HTERT RPE-1 (cell line): ENCODE measurements around the gene TNFRSF21.

Experiments used
- in situ Hi-C: fragments of 300-500 bp; cut with MboI; formaldehyde crosslinking; loops from 4 replicates; pipeline ENCODE4 v1.14.3; 2020; ENCODE audit warnings: low sequenced_read_pairs

TNFRSF21 gene

DNA sequence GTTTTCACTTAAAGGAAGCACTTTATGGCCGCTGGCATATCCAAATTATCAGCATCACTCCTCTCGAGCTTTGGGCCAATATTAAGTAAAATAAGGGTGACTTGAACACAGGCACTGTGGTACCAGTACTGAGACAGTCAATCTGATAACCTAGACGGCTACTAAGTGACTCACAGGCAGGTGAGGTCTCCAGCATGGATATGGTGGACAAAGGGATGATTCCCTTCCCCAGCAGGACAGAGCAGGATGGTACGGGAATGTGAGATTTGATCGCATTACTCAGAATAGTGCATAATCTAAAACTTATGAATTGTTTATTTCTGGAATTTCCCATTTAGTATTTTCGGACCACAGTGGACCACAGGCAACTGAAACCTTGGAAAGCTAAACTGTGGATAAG is 55.7 kb downstream of the TNFRSF21 start:
- in situ Hi-C loops: no loop called here

DNA sequence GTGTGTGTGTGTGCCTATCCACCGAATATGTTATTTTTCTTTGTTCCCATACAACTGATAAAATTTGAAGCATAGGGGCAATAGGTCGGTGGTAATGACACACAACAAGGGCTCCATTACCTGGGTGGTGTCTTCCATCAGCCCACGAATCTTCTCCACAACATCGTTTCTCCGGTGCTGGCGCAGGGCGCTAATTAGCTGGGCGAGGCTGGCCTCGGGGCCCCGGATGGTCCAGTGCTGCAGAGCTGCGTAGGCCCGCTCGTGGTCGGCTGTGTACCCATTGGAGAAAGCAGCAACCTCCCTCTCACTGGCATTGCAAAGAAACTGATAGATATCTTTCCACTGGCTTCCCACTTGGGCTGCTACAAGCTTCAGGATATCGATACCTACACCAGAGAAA is 56.6 kb downstream of the TNFRSF21 start:
- in situ Hi-C loops: no loop called here

GRCh38 chr6:47252633-47253032 is 57.1 kb downstream of the TNFRSF21 start:
- in situ Hi-C loops: no loop called here

GRCh38 chr6:47251396-47251795 is 58.3 kb downstream of the TNFRSF21 start:
- in situ Hi-C loops: no loop called here

DNA sequence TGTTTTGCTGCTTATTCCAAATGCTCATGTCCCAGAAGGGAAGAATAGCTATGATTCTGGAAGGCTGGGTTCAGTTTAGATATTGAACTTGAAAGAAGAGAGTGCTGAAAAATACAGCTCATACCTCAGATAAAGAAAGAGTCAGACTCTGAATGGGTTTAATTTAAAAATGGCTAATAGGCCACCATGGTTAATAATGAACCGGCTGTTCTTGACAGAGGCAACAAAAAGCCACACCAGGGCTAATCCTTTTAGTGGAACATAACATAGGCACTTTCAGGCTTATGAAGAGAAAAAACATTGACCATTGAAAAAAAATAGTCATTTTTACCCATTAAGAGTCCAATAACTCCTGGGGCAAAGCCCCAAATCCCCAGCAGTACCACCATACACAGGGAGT is 59.4 kb downstream of the TNFRSF21 start:
- in situ Hi-C loops: no loop called here

GRCh38 chr6:47248446-47248845 is 61.3 kb downstream of the TNFRSF21 start:
- in situ Hi-C loops: no loop called here

- in situ Hi-C loops: no loop called here
These were observed 62.4 kb downstream of the TNFRSF21 start for GRCh38 chr6:47247227-47247797.

DNA sequence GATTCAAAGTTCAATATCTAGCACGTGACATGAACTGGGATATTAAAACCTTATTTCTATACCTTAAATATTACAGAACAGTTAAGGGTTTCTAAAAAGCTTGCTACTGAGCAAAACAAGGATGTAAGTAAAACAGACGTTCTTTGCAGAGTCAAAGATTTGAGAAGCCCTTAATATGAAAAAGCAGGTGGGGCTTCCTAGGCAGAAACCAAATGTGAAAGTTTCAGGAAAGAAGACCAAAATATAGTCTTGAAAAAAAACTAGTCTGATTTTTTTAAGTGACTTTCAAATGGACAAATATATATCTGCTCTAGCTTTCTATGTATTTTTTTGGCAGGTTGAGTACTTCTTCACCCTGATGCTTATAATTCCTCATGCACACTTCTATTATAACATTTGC is 63.2 kb downstream of the TNFRSF21 start:
- in situ Hi-C loops: no loop called here

DNA sequence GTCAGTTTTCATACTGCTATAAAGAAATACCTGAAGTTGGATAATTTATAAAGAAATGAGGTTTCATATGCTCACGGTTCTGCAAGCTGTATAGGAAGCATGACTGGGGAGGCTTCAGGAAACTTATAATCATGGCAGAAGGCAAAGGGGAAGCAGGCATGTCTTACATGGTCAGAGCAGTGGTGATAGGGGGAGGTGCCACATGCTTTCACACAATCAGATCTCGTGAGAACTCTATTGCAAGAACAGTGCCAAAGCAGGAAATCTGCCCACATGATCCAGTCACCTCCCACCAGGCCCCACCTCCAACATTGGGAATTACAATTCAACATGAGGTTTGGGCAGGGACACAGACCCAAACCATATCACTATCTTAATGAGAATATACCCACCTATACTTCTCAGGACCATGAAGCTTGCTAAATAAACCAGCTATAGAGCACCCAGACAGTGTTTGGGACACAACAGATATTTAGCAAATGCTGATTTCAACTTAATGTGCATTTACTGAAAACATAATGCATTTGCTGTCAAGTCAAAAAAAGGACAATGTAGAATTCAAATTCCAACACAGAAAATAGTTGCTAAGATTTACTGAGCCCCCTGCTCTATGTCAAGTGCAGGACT is 63.8 kb downstream of the TNFRSF21 start:
- in situ Hi-C loops: no loop called here

DNA sequence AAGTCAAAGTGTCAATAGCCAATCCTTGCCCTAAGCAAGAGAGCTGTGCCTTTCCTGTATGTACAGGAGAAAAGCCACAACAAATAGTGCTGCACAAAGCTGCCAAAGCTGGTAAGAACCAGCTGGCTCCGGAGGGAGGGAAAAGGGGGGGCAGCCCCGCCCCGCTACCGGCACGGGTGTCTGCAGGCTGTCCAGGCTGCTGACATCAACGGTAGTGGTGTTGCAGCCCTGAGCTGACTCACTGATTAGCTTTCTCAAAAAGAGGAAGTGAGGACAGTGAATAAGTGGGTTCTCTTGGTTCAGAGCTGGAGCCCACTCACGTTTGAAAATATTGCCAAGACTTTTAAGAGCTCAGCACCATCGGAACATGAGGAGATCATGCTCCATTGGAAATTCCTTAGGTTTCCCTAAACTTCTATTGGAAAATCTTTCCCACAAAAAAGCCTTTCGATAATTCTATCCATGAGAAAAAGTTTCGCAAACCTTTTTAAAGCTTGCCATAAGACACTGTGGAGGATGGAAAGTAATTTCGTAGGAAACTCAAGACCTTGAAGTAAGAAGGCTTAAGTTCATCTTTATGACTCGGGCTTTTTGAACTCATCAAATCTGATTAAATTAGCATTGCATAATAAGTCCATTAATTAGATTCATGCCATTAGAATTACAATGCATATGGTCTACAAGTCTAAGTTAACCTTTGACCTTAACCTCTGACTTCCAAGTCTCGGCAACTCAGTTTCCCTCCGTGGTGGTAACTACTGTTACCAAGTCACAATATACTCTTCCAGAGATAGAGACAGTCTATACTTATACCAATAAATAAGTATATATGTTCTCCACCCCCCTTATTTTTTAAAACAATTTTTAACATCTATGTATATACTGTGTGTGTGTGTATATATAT is 67.0 kb downstream of the TNFRSF21 start:
- in situ Hi-C loops: no loop called here

DNA sequence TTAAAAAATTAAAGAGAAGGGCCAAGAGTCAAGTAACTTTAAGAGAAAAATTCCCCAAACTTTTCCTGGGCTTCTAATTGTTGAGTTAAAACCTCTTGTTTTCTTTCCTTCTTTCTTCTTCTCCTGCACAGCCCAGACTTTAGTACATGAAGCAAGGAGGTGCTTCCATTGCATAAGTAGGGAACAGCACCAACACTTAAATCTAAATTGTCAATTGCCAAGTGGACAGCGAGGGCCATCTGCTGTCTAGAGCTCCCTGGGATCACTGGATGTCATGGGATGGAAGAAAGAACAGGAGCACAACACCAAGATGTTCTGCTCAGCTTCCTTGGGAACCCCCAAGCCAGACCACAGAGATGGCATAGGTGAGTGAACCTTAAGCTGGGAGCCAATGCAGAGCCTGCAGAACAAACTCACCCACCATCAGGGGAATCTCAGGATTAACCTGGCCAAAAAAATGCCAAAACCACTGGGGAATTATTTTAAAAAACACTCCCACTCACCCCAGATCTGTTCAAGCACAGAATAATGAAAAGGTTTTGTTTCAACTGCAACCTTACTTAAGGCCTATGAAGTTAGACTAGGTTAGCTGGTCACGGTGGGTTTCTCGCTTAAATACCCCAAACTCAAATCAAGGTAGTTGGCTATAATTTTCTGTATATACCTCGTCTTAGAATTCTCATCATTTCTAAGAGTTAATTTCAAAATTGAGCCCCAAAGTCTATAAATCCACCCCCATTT is 67.8 kb downstream of the TNFRSF21 start:
- in situ Hi-C loops: no loop called here

GRCh38 chr6:47240277-47240890 is 69.3 kb downstream of the TNFRSF21 start:
- in situ Hi-C loops: no loop called here

GRCh38 chr6:47239546-47239945 is 70.2 kb downstream of the TNFRSF21 start:
- in situ Hi-C loops: no loop called here

DNA sequence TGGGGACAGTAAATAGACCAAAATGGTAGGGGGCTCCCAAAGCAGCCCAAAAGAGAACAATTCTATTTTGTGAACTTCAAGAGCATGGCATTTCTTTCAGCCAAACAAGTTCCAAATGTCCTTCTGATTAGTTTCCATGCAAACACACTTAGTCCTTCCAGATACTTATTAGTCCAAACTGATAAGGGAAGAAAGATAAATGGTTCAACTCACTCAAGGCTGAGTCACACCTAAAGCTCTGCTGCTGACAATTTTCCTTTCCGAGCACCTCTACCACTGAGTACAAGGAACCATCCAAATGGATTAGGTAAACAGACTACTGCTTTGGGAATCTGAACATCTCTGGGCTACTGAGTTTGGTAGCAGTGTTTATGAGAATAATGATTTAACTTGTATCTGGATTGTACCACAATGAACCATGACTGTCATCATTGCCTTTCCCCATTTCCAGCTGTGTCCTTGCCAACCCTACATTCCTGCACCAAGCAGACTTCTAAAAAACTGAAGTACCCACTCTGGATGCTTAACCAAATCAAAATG is 71.2 kb downstream of the TNFRSF21 start:
- in situ Hi-C loops: no loop called here

DNA sequence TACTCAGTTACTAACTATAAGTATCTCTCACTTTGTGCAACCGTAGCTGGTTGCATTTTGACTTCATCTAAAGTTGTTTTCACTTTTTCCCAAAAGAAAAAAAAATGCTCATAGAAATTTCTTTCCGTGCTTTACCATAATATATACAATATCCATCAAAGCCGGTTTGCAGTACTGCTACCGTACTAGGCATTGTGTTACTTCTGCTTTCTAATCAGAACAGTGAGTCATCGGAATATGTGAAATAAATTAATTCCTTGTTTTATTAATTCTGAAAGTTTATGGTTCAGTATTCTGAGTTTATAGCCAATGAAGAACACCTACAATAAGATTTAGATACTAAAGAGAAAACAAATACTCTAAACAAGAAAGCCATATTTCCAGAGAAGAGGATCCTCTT is 72.5 kb downstream of the TNFRSF21 start:
- in situ Hi-C loops: no loop called here

DNA sequence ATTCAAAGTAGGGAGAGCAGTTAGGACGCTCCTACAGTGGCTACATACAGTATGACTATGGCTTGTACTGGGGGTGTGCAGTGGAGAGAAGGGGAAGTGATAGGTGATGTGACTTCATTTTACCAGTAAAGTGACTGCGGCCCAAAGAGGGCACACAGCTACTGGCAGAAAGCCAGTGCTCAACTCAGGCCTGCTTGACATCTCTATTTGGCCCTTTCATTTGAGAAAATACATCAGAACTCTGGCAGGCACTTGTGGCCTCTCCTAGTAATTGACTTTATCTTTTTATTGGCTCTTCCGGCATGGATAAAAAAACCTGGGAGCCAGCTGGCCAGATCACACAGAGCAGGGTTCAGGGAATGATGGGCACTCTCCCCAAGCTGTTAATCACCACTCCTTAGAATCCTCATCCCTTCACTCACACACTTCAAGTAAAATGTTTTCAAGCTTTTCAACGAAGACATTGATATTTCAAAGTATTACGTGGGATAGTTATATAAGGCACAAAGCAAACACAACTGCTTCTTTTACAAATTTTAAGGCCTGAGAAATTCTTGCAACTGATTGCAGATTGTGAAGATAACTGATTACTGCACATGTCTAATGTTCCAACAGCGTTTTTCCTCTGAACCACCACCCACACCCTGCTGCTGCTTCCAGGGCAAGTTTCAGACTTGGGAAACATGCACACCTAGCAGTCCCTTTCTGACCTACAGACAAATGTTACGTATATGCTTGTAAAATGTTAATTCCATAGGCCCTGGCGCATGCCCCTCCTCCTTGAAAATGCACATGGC is 73.5 kb downstream of the TNFRSF21 start:
- in situ Hi-C loops: no loop called here

GRCh38 chr6:47235421-47235820 is 74.3 kb downstream of the TNFRSF21 start:
- in situ Hi-C loops: no loop called here

DNA sequence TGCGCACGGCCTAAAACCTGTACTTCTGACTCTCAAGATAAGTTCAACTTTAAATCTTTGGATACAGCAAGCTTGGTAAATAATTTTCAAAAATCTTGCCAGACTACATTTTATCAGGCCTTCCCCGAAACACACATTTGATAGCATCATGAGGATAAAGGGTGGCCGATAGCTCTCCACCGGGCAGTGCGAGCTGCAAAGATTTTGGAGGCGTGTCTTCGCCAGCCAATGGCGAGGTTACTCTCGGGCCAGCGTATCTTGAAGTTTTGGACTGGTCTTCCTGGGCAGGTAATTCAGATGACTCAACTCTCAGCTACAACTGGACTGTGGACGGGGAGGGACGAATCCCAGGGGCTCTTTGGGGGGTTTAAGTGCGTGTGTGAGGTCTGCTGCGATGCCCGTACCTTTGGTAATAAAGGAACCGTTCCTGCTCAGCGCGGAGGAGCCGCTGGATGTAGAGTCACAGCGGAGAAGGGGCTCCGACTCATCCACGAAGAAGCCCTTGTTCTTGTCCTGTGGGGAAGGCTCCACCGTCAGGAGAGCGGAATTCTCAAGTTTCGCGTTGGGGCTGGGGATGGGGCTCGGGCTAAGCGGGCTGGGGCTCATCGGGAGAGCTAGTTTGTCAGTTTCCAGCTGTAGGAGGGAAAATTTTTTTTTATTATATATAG is 75.3 kb downstream of the TNFRSF21 start:
- in situ Hi-C loops: no loop called here

- in situ Hi-C loops: no loop called here
These were observed 78.6 kb downstream of the TNFRSF21 start for GRCh38 chr6:47231151-47231550.
